ENCODE results near the gene QRFPR.
A peak's percentile ranks its signal among the peaks of the same experiment; 100 is the strongest.
"Not testable (repeated sequence)": the region's sequence is repeated elsewhere in the genome, so short reads cannot be mapped to it uniquely, and the experiment has no call there.

QRFPR gene

DNA sequence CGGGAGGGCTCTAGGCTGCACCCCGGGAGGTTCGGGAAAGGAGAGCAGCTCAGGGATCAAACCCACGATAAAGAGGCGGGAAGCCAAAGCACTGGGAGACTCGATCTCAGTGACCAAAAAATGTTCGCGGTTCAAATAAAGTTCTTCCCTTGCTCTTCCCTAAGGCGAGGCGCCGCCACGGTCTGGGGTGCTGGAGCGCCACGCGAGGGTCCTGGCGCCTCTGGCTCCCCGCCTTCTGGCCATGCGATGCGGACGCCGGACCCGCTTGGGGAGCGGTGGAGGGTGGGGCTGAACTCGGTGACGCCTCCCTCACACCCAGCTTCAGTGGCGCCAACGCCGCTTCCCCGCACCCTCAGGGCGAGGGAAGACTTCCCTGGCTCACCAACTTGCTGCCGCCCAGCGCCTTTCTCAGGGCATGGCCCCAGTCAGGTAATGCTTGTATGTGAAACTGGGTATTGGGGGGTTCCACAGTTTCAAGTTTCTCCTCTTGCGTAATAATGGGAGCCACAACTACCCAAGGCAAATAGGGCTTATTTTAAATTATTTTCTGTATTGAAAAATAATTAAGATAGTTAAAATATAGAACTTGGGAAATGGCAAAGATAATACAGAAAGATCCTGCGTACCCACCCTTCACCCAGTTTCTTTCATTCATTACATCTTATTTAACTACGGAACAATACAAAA is at the start of gene QRFPR:
Gene QRFPR, minus strand, starts transcription at position 243 of the 687 bp plus-strand sequence. CDS start 371 bp downstream, outside the sequence.
- DNase-seq (ENCODE audit: low spot score): peak; percentile 20
- TF ChIP-seq, protein P1, sequence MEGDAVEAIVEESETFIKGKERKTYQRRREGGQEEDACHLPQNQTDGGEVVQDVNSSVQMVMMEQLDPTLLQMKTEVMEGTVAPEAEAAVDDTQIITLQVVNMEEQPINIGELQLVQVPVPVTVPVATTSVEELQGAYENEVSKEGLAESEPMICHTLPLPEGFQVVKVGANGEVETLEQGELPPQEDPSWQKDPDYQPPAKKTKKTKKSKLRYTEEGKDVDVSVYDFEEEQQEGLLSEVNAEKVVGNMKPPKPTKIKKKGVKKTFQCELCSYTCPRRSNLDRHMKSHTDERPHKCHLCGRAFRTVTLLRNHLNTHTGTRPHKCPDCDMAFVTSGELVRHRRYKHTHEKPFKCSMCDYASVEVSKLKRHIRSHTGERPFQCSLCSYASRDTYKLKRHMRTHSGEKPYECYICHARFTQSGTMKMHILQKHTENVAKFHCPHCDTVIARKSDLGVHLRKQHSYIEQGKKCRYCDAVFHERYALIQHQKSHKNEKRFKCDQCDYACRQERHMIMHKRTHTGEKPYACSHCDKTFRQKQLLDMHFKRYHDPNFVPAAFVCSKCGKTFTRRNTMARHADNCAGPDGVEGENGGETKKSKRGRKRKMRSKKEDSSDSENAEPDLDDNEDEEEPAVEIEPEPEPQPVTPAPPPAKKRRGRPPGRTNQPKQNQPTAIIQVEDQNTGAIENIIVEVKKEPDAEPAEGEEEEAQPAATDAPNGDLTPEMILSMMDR (IDR thresholded peaks at IDR 0.05; ENCODE audit: borderline replicate concordance, control extremely low read depth, extremely low read depth, insufficient read depth, missing control alignments): no peak
- in situ Hi-C loops (cut with MboI; ENCODE audit: low sequenced_read_pairs, unreplicated experiment): no loop called here

DNA sequence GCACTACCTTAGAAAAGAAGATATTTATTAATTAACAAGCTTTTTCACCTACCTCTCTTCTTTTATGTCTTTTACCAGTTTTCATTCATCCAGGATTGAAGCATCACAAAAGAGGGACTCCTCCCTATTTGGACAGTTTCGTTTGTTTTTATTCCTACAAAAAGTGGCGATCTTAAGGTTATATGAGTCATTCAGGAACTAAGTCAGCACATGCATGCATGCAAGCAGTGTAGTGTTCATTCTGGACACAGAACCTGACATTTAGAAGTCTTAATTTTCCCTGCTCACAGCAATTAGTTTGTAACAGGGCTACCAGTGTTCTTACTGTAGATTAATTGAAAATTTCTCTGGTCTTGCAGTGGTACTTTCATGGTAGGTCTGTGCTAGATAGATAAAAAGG is 47.9 kb upstream of the QRFPR start:
- TF ChIP-seq, protein P1 (IDR thresholded peaks at IDR 0.05; ENCODE audit: borderline replicate concordance, control extremely low read depth, extremely low read depth, insufficient read depth, missing control alignments): no peak
- DNase-seq (ENCODE audit: low spot score): no peak
- in situ Hi-C loops (cut with MboI; ENCODE audit: low sequenced_read_pairs, unreplicated experiment): no loop called here

DNA sequence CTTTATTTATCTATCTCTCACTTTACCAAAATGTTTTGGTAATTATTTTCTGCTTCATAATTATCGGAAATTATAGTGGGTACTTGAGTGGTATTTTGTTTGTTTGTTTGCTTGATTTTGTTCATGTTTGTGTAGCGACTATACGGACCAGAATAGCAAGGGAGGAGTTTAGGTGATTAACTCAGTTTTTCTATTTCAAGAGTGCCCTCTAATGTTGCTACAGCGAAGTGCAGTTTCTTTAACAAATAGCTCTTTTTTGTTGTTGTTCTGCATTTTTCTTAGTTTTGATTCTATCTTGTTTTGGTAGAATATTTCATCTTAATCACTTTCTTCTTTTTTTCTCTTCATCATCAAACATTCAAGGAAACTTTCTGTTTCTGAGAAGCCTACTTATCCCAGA is 40.8 kb upstream of the QRFPR start:
- TF ChIP-seq, protein P1 (IDR thresholded peaks at IDR 0.05; ENCODE audit: borderline replicate concordance, control extremely low read depth, extremely low read depth, insufficient read depth, missing control alignments): peak; percentile 2
- no peak for DNase-seq (ENCODE audit: low spot score)
- in situ Hi-C loops (cut with MboI; ENCODE audit: low sequenced_read_pairs, unreplicated experiment): no loop called here

DNA sequence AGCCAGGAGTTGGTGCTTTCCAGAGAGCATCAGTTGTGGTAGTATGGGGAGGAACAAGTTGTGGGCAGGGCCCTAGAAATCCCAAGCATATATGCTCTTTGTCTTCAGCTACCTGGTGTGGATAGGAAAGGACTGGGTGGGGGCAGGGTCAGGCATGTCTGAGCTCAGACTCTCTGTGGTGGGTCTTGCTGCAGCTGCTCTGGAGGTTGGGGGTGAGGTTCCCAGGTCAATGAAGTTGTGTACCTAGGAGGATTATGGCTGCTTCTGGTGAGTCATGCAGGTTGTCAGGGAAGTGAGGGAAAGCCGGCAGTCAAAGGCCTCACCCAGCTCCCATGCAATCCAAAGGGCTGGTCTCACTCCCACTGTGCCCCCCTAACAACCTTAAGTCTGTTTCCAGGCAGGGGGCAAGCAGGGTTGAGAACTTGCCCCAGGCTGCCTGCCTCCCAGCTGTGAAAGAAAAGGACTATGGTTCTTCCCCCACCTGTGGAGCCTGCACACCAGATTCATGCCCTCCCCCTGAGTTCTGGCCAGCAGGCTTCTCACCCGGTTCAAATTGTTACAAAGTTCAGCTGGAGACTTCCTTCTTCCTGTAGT is 30.4 kb upstream of the QRFPR start:
- in situ Hi-C loops (cut with MboI; ENCODE audit: low sequenced_read_pairs, unreplicated experiment): no loop called here
- DNase-seq (ENCODE audit: low spot score): no peak
- TF ChIP-seq, protein P1 (IDR thresholded peaks at IDR 0.05; ENCODE audit: borderline replicate concordance, control extremely low read depth, extremely low read depth, insufficient read depth, missing control alignments): no peak

DNA sequence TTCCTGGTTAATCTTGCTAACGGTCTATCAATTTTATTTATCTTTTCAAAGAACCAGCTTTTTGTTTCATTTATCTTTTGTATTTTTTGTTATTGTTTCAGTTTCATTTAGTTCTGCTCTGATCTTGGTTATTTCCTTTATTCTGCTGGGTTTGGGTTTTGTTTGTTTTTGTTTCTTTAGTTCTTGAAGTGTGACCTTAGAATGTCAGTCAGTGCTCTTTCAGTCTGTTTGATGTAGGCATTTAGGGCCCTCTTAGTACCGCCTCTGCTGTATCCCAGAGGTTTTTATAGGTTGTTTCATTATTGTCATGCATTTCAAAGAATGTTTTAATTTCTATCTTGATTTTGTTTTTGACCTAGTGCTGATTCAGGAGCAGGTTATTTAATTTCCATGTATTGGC is 27.7 kb upstream of the QRFPR start:
- in situ Hi-C loops (cut with MboI; ENCODE audit: low sequenced_read_pairs, unreplicated experiment); DNase-seq (ENCODE audit: low spot score): not testable (repeated sequence)

DNA sequence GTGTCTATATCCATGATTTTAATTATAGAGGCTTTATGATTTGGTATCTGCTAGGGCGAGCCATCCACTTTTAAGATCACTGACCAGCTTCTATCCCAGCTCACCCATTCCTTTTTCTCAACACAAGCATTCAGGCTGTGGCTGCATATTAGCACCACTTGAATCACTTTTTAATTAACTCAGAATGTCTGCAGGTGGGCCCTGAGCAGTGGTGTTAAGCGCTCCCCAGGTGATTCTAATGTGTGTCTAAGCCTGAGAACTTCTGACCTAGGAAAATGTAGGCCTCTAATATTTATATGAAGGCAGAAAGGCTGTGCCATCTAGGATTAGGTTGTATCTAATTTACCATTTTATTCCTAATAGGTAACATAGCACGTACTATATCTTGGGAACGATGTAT is 19.8 kb upstream of the QRFPR start:
- in situ Hi-C loops (cut with MboI; ENCODE audit: low sequenced_read_pairs, unreplicated experiment): no loop called here
- TF ChIP-seq, protein P1 (IDR thresholded peaks at IDR 0.05; ENCODE audit: borderline replicate concordance, control extremely low read depth, extremely low read depth, insufficient read depth, missing control alignments): no peak
- no peak for DNase-seq (ENCODE audit: low spot score)

DNA sequence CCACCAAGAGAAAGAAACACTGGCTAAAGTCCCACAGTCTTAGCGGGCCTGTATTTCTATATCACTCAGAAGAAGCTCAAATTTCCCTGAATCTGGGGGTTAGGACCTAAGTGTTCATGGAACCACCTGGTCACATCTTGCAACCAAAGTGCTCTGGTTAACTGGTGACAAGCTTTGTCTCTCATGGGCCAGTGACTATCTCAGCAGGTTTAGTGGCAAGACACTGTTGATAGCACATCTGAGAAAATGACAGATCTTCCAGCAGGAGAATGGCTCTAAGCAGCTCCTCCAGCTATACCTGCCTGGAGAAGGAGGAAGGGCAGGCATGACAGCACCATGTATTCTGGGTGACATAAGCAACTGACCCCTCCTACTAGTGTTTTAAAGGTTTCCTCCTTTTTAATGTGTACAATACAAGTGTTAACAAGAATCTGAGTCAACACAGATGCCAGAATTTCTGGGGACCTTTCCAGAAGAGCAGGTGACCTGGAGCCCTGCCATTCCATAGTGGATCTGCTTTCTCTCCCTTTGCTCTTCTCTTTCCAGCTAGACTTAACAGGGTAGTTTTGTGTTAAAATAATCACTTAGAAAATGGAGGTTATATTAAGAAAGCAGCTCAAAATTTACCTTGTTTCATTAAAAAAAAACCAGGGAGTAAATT is 17.3 kb upstream of the QRFPR start:
- in situ Hi-C loops (cut with MboI; ENCODE audit: low sequenced_read_pairs, unreplicated experiment): no loop called here
- TF ChIP-seq, protein P1 (IDR thresholded peaks at IDR 0.05; ENCODE audit: borderline replicate concordance, control extremely low read depth, extremely low read depth, insufficient read depth, missing control alignments): no peak
- DNase-seq (ENCODE audit: low spot score): no peak
